ENCODE data around the gene UBL7.

DNA sequence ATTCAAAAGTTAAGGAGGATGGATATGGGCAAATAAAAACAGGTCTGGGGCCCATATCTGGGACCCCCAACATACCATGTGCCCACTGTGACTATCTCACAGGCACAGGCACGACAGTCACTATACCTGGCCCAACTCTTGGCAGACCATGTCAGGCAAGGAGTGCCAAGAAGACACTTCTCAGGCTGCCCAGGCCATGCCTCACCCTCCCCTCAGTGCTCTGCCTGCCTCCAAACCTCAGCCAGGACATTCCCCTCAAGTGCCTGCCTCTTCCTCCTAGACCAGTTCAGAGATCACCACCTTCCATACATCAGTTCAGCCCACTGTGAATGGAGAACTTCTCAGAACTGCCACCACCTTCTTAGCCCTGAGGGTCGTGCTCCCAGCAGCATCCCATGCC, 22.8 kb downstream of the UBL7 start:
- TF ChIP-seq, protein P1, sequence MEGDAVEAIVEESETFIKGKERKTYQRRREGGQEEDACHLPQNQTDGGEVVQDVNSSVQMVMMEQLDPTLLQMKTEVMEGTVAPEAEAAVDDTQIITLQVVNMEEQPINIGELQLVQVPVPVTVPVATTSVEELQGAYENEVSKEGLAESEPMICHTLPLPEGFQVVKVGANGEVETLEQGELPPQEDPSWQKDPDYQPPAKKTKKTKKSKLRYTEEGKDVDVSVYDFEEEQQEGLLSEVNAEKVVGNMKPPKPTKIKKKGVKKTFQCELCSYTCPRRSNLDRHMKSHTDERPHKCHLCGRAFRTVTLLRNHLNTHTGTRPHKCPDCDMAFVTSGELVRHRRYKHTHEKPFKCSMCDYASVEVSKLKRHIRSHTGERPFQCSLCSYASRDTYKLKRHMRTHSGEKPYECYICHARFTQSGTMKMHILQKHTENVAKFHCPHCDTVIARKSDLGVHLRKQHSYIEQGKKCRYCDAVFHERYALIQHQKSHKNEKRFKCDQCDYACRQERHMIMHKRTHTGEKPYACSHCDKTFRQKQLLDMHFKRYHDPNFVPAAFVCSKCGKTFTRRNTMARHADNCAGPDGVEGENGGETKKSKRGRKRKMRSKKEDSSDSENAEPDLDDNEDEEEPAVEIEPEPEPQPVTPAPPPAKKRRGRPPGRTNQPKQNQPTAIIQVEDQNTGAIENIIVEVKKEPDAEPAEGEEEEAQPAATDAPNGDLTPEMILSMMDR (IDR thresholded peaks at IDR 0.05; ENCODE audit: poor library complexity, severe bottlenecking), result no peak
- TF ChIP-seq EZH2 (IDR thresholded peaks at IDR 0.05; ENCODE audit: borderline replicate concordance, insufficient read depth, low read length, poor library complexity, severe bottlenecking) (no peak), POLR2AphosphoS5 (IDR thresholded peaks at IDR 0.05) (no peak), RAD21 (conservative IDR thresholded peaks at IDR 0.05) (no peak), EP300 (conservative IDR thresholded peaks at IDR 0.05; ENCODE audit: poor library complexity, severe bottlenecking) (no peak), MXI1 (conservative IDR thresholded peaks at IDR 0.05; ENCODE audit: poor library complexity, severe bottlenecking) (no peak)

All from neural cell (in vitro differentiated cells).